GM08714 (cell line): ENCODE data around the gene CAMK2A.

Source experiments
- H3K4me3 ChIP-seq: fragments of 200-500 bp; sonication (Bioruptor generic); 2 replicates; pipeline ENCODE4 v1.5.1; 2014; ENCODE audit warnings: mild to moderate bottlenecking, low read length, inconsistent platforms
- ZNF274 ChIP-seq: IDR thresholded peaks from 2 replicates; pipeline ENCODE4 v1.6.1; 2012; ENCODE audit warnings: mild to moderate bottlenecking, low read depth, low read length

The CAMK2A gene

GRCh38 chr5:150289551-150290390, at the start of gene CAMK2A:
CAMK2A (minus strand) TSS chr5:150289773; CDS start chr5:150289625, 148 bp downstream.
- TF ChIP-seq ZNF274: no peak
- H3K4me3 ChIP-seq: no peak within 1 kb of the TSS

GRCh38 chr5:150339165-150339564, 49.6 kb upstream of the CAMK2A start:
- TF ChIP-seq ZNF274: no peak
- no peak overlapping the region for H3K4me3 ChIP-seq

- no peak for TF ChIP-seq ZNF274
- no peak overlapping the region for H3K4me3 ChIP-seq
These were observed 49.0 kb upstream of the CAMK2A start for GRCh38 chr5:150338546-150338945.

- no peak for TF ChIP-seq ZNF274
- H3K4me3 ChIP-seq: no peak overlapping the region
These were observed 46.2 kb upstream of the CAMK2A start for GRCh38 chr5:150335778-150336177.

GRCh38 chr5:150333400-150333799, 43.8 kb upstream of the CAMK2A start:
- no peak for TF ChIP-seq ZNF274

GRCh38 chr5:150329881-150330876, 40.6 kb upstream of the CAMK2A start:
- no peak overlapping the region for H3K4me3 ChIP-seq
- TF ChIP-seq ZNF274: no peak

More at GRCh38 chr5:150333400-150333799, 43.8 kb upstream of the CAMK2A start:
- no peak overlapping the region for H3K4me3 ChIP-seq

GRCh38 chr5:150329038-150329437, 39.5 kb upstream of the CAMK2A start:
- no peak for TF ChIP-seq ZNF274
- no peak overlapping the region for H3K4me3 ChIP-seq

GRCh38 chr5:150328515-150328914, 38.9 kb upstream of the CAMK2A start:
- no peak for TF ChIP-seq ZNF274
- H3K4me3 ChIP-seq: no peak overlapping the region

- TF ChIP-seq ZNF274: no peak
- H3K4me3 ChIP-seq: no peak overlapping the region
These were observed 37.6 kb upstream of the CAMK2A start for GRCh38 chr5:150327139-150327538.

- no peak overlapping the region for H3K4me3 ChIP-seq
- TF ChIP-seq ZNF274: no peak
These were observed 37.1 kb upstream of the CAMK2A start for GRCh38 chr5:150326707-150327106.

- H3K4me3 ChIP-seq: no peak overlapping the region
- no peak for TF ChIP-seq ZNF274
These were observed 35.9 kb upstream of the CAMK2A start for GRCh38 chr5:150325426-150325825.

- no peak overlapping the region for H3K4me3 ChIP-seq
These were observed 34.2 kb upstream of the CAMK2A start for GRCh38 chr5:150323819-150324218.

GRCh38 chr5:150323092-150323491, 33.5 kb upstream of the CAMK2A start:
- no peak overlapping the region for H3K4me3 ChIP-seq
- TF ChIP-seq ZNF274: no peak

More at GRCh38 chr5:150323819-150324218, 34.2 kb upstream of the CAMK2A start:
- TF ChIP-seq ZNF274: no peak

GRCh38 chr5:150322202-150322601, 32.6 kb upstream of the CAMK2A start:
- H3K4me3 ChIP-seq: no peak overlapping the region
- no peak for TF ChIP-seq ZNF274
